G401 (cell line): Measurements from ENCODE around the gene HSPA1A. TPM values are rescaled to one million over a fixed set of nuclear protein-coding genes. Genes with fewer than 3 reads are reported as not detected.

Experiments used
- DNase-seq: peaks from one replicate; pipeline ENCODE4 v3.0.0-alpha.2; 2015; ENCODE audit warnings: low spot score
- in situ Hi-C: cut with HindIII; loops from 2 replicates; pipeline ENCODE4 v1.10.0; 2016; ENCODE audit warnings: low sequenced_read_pairs, mixed read lengths
- total RNA-seq: library from RNA; depleted of rRNA; stranded (reverse); fragments of >200 nt; shearing (Covaris generic); gene quantifications from 2 replicates; pipeline ENCODE4 v1.2.3, GENCODE V29; 2014; rRNA removed

HSPA1A gene
- 0.25 TPM in 1 of 2 replicates, not detected in the other for total RNA-seq

GRCh38 chr6:31815025-31815838 lies at the start of gene HSPA1A, which contains the start of gene HSPA1L:
HSPA1A (plus strand) TSS chr6:31815543; CDS start chr6:31815757, 214 bp downstream.
HSPA1L (minus strand) TSS chr6:31815283; CDS start chr6:31811972, 3,311 bp downstream.
- peak; percentile 97 for DNase-seq
- in situ Hi-C loops = no loop called here

- no peak for DNase-seq
- in situ Hi-C loops = no loop called here
Observed at GRCh38 chr6:31765559-31765909, 49.8 kb upstream of the HSPA1A start.

GRCh38 chr6:31765910-31766794 lies 49.2 kb upstream of the HSPA1A start:
- DNase-seq = no peak
- in situ Hi-C loops = no loop called here

GRCh38 chr6:31767096-31767645 lies 48.2 kb upstream of the HSPA1A start:
- DNase-seq = no peak

GRCh38 chr6:31768363-31769257 lies 46.7 kb upstream of the HSPA1A start:
- in situ Hi-C loops = no loop called here
- no peak for DNase-seq

More at GRCh38 chr6:31767096-31767645, 48.2 kb upstream of the HSPA1A start:
- in situ Hi-C loops = no loop called here

- DNase-seq = peak; percentile 29
- in situ Hi-C loops = no loop called here
Observed at GRCh38 chr6:31769684-31770371, 45.5 kb upstream of the HSPA1A start.

GRCh38 chr6:31770860-31771259 lies 44.5 kb upstream of the HSPA1A start:
- DNase-seq = no peak
- in situ Hi-C loops = no loop called here

GRCh38 chr6:31771992-31772358 lies 43.4 kb upstream of the HSPA1A start:
- DNase-seq = no peak
- in situ Hi-C loops = no loop called here

GRCh38 chr6:31775184-31775583 lies 40.2 kb upstream of the HSPA1A start:
- in situ Hi-C loops = no loop called here
- no peak for DNase-seq

- in situ Hi-C loops = no loop called here
- DNase-seq = peak; percentile 28
Observed at GRCh38 chr6:31775633-31776484, 39.5 kb upstream of the HSPA1A start.

- in situ Hi-C loops = no loop called here
Observed at GRCh38 chr6:31776485-31776988, 38.8 kb upstream of the HSPA1A start.

GRCh38 chr6:31776989-31777666 lies 38.2 kb upstream of the HSPA1A start, which contains the start of gene VWA7:
VWA7 (minus strand) TSS chr6:31777328; CDS start chr6:31776779, 549 bp downstream.
- in situ Hi-C loops = no loop called here
- DNase-seq = peak; percentile 69

More at GRCh38 chr6:31776485-31776988, 38.8 kb upstream of the HSPA1A start:
- DNase-seq = peak; percentile 44

GRCh38 chr6:31777667-31778050 lies 37.7 kb upstream of the HSPA1A start:
- in situ Hi-C loops = no loop called here
- DNase-seq = no peak

GRCh38 chr6:31778193-31778592 lies 37.1 kb upstream of the HSPA1A start:
- in situ Hi-C loops = no loop called here
- no peak for DNase-seq

- in situ Hi-C loops = no loop called here
- DNase-seq = no peak
Observed at GRCh38 chr6:31778999-31779885, 36.1 kb upstream of the HSPA1A start.

GRCh38 chr6:31779908-31780307 lies 35.4 kb upstream of the HSPA1A start:
- in situ Hi-C loops = no loop called here
- no peak for DNase-seq
